Keratinocyte (primary cell): ENCODE measurements around the gene CZIB. TPM values are rescaled to one million over a fixed set of nuclear protein-coding genes. Genes with fewer than 3 reads are reported as not detected.

ENCODE experiments used
- DNase-seq: peaks from one replicate; pipeline ENCODE4 v3.0.0-alpha.2; 2011; ENCODE audit warnings: low read depth, missing footprints, low spot score
- FAIRE-seq: peaks from 2 replicates; lab custom pipeline; 2011; peaks lifted over from hg19 to GRCh38; lab: Jason Lieb, UNC
- H2AFZ ChIP-seq: 2 replicates; pipeline ENCODE4 v1.6.0; 2012; ENCODE audit warnings: low read length, control low read depth, inconsistent platforms; ENCODE audit not compliant: control insufficient read depth
- H3K27ac ChIP-seq: 2 replicates; pipeline ENCODE4 v1.5.1; 2011; ENCODE audit warnings: low read length; ENCODE audit not compliant: control insufficient read depth, insufficient read depth
- H3K27me3 ChIP-seq: 3 replicates; pipeline ENCODE4 v1.6.0; 2011; ENCODE audit warnings: low read length; ENCODE audit not compliant: control insufficient read depth, insufficient read depth; ENCODE audit errors: extremely low read depth
- H3K36me3 ChIP-seq, 2 experiments: 2 replicates in 1 of 2; 3 replicates in 1 of 2; pipeline ENCODE4 v1.5.1; 2011; ENCODE audit warnings: low read length in 2 of 2, mild to moderate bottlenecking in 1 of 2; ENCODE audit not compliant: control insufficient read depth in 2 of 2, insufficient read depth in 2 of 2; ENCODE audit errors: extremely low read depth in 1 of 2
- H3K4me1 ChIP-seq: 3 replicates; pipeline ENCODE4 v1.5.1; 2011; ENCODE audit warnings: low read length; ENCODE audit not compliant: control insufficient read depth, insufficient read depth; ENCODE audit errors: extremely low read depth
- H3K4me2 ChIP-seq: 3 replicates; pipeline ENCODE4 v1.6.0; 2011; ENCODE audit warnings: low read depth, low read length; ENCODE audit not compliant: control insufficient read depth, insufficient read depth; ENCODE audit errors: extremely low read depth
- H3K4me3 ChIP-seq, 3 experiments: fragments of 200-600 bp in 1 of 3; sonication (generic) in 1 of 3; 2 replicates in 2 of 3; 3 replicates in 1 of 3; pipeline ENCODE4 v1.5.1; 2011 to 2016; ENCODE audit warnings: low read length in 3 of 3, mild to moderate bottlenecking in 3 of 3, control low read depth in 2 of 3, inconsistent platforms in 1 of 3, low read depth in 1 of 3, mixed read lengths in 1 of 3, mixed run types in 1 of 3, moderate library complexity in 1 of 3; ENCODE audit not compliant: control insufficient read depth in 2 of 3, insufficient read depth in 2 of 3; ENCODE audit errors: extremely low read depth in 1 of 3
- H3K79me2 ChIP-seq: 2 replicates; pipeline ENCODE4 v1.6.0; 2012; ENCODE audit warnings: low read length; ENCODE audit not compliant: control insufficient read depth, insufficient read depth
- H3K9ac ChIP-seq: 3 replicates; pipeline ENCODE4 v1.6.0; 2011; ENCODE audit warnings: low read length; ENCODE audit not compliant: control insufficient read depth, insufficient read depth; ENCODE audit errors: extremely low read depth
- H3K9me1 ChIP-seq: 3 replicates; pipeline ENCODE4 v1.6.0; 2011; ENCODE audit warnings: low read length; ENCODE audit not compliant: control insufficient read depth, insufficient read depth; ENCODE audit errors: extremely low read depth
- H3K9me3 ChIP-seq: 2 replicates; pipeline ENCODE4 v1.5.1; 2012; ENCODE audit warnings: low read depth, low read length; ENCODE audit not compliant: control insufficient read depth
- H4K20me1 ChIP-seq: 3 replicates; pipeline ENCODE4 v1.6.0; 2011; ENCODE audit warnings: low read length; ENCODE audit not compliant: control insufficient read depth, insufficient read depth; ENCODE audit errors: extremely low read depth
- EZH2 ChIP-seq: IDR thresholded peaks from one replicate; pipeline ENCODE4 v1.6.1; 2012; ENCODE audit warnings: inconsistent platforms, mild to moderate bottlenecking, low read length, moderate library complexity
- dilution Hi-C: fragments of 300-500 bp; cut with MboI; formaldehyde crosslinking; loops from one replicate; pipeline ENCODE4 v1.7.0; 2020; ENCODE audit warnings: low sequenced_read_pairs; ENCODE audit not compliant: extremely low pct_ligation_motif_present
- polyA plus RNA-seq, 5 experiments: library from polyadenylated mRNA; depleted of rRNA in 3 of 5; stranded (reverse) in 3 of 5; stranded (forward) in 1 of 5; unstranded in 1 of 5; fragments of >200 nt; gene quantifications; 1 replicate in 1 of 5; 2 replicates in 3 of 5; 3 replicates in 1 of 5; pipeline versions ENCODE4 v1.2.1 to v1.2.3, GENCODE V29; 2011 to 2012; ENCODE audit warnings: missing spikeins in 2 of 5, low read depth in 1 of 5, low replicate concordance in 1 of 5
- TF ChIP-seq, protein P1 (sequence below), 3 experiments: IDR thresholded peaks in 1 of 3; conservative IDR thresholded peaks in 1 of 3; optimal IDR thresholded peaks in 1 of 3; 2 replicates in 2 of 3; 3 replicates in 1 of 3; pipeline versions ENCODE3 to v1.5.1; 2011; ENCODE audit warnings: low read length in 3 of 3, mild to moderate bottlenecking in 3 of 3, moderate library complexity in 2 of 3, control low read depth in 1 of 3, inconsistent platforms in 1 of 3; ENCODE audit not compliant: insufficient read depth in 2 of 3; ENCODE audit errors: extremely low read depth in 1 of 3

CZIB gene
- polyA plus RNA-seq, 1 donor (not counting 4 experiments of a cell fraction or from before 2014, with no cell fraction given), result 52.6 TPM

DNA sequence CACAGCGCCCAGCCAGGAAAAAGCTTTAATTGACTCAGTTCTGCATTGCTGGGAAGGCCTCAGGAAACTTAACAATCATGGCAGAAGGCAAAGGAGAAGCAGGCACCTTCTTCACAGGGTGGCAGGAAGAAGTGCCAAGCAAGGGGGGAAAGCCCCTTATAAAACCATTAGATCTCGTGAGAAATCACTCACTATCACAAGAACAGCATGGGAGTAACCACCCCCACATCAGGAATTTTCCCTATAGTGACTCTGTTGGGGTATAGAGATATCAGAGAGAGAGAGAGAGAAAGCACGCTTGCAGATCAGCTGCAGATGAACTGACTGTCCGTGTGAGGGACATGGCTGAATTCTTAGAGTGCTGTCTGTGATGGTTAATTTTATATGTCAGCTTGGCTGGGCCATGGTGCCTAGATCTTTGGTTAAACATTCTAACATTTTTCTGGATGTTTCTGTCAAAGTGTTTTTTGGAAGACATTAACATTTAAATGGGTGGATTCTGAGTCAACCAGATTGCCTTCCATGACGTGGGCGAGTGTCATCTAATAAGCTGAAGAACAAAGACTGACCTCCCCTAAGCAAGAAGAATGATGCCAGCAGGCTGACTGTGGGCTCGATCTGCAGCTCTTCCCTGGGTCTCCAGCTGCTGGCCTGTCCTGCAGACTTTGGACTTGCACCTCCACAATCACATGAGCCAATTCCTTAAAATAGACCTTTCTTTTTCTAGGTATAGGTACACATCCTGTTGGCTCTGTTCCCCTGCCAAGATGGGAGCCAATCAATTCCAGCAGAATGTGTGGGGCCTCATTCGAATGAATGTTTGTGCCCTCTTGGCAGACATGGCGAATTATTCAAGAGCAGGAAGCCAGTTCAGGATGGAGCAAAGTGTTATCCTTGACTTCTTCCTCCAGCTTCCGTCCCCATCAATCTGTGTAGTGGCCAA, 45.2 kb downstream of the CZIB start:
- Histone ChIP-seq H3K27ac (no peak overlapping the region), H3K4me3 (no peak overlapping the region), H3K4me1 (no peaks in the 10 kb centered on the region), H3K27me3 (peaks cover 11% of the 10 kb centered on the region), H4K20me1 (no peaks in the 10 kb centered on the region), H3K4me2 (no peak overlapping the region), H3K36me3 (no peaks in the 10 kb centered on the region), H3K9me1 (no peaks in the 10 kb centered on the region), H3K9me3 (no peaks in the 10 kb centered on the region), H2AFZ (no peak overlapping the region), H3K9ac (no peak overlapping the region), H3K79me2 (no peaks in the 10 kb centered on the region)
- FAIRE-seq, result no peak
- DNase-seq, result no peak
- TF ChIP-seq, protein P1, sequence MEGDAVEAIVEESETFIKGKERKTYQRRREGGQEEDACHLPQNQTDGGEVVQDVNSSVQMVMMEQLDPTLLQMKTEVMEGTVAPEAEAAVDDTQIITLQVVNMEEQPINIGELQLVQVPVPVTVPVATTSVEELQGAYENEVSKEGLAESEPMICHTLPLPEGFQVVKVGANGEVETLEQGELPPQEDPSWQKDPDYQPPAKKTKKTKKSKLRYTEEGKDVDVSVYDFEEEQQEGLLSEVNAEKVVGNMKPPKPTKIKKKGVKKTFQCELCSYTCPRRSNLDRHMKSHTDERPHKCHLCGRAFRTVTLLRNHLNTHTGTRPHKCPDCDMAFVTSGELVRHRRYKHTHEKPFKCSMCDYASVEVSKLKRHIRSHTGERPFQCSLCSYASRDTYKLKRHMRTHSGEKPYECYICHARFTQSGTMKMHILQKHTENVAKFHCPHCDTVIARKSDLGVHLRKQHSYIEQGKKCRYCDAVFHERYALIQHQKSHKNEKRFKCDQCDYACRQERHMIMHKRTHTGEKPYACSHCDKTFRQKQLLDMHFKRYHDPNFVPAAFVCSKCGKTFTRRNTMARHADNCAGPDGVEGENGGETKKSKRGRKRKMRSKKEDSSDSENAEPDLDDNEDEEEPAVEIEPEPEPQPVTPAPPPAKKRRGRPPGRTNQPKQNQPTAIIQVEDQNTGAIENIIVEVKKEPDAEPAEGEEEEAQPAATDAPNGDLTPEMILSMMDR (optimal IDR thresholded peaks at IDR 0.05 in 1 of 3, IDR thresholded peaks at IDR 0.05 in 1 of 3, conservative IDR thresholded peaks at IDR 0.05 in 1 of 3; ENCODE audit: extremely low read depth in 1 of 3, insufficient read depth in 2 of 3, low read length in 3 of 3), result no peak
- no peak for TF ChIP-seq EZH2
- dilution Hi-C loops, result no loop called here

DNA sequence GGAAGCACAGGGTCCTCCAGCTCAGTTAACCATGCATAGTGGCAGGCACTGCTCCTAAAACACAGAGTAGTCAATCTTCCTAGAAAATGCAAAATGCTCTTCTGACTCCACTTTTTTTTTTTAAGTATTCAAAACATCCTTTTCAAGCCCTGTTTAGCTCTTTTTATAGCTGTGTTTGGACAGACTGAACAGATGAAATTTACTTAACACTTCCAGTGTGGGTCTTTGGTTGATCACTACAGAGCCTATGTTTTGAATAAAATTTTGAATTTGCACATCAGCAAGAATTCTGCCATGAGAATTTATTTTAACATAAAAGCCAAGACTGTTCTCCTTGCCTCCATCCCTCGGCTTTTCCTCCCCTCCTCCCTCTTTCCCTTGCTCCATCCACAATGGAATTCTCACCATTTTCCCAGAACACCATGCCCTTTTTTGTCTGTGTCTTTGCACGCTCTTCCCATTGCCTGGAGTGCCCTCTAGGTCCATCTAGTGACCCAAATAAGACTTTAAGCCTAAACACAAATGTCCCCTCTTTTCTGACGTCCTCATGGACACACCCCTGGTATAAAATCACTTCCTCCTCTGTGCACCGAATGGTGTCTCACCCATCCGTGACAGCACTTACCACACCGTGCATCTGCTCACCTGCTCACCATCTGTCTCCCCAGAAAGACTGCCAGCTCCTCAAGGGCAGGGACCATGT, 47.9 kb downstream of the CZIB start:
- Histone ChIP-seq H2AFZ (no peak overlapping the region), H3K27ac (no peak overlapping the region), H3K9ac (no peak overlapping the region), H3K4me2 (no peak overlapping the region), H3K27me3 (peaks cover 11% of the 10 kb centered on the region), H3K9me1 (no peaks in the 10 kb centered on the region), H4K20me1 (no peaks in the 10 kb centered on the region), H3K4me1 (no peaks in the 10 kb centered on the region), H3K79me2 (no peaks in the 10 kb centered on the region), H3K36me3 (no peaks in the 10 kb centered on the region), H3K9me3 (no peaks in the 10 kb centered on the region), H3K4me3 (no peak overlapping the region)
- no peak for DNase-seq
- dilution Hi-C loops, result no loop called here
- FAIRE-seq, result no peak
- no peak for TF ChIP-seq EZH2
- TF ChIP-seq, protein P1 (optimal IDR thresholded peaks at IDR 0.05 in 1 of 3, IDR thresholded peaks at IDR 0.05 in 1 of 3, conservative IDR thresholded peaks at IDR 0.05 in 1 of 3; ENCODE audit: extremely low read depth in 1 of 3, insufficient read depth in 2 of 3, low read length in 3 of 3), result no peak
